OCI-LY3 (cell line): ENCODE data around the gene TMIGD3.

Source experiments
- CTCF ChIP-seq: fragments of 200-600, 300-600 bp; sonication (generic); IDR thresholded peaks from 2 replicates; pipeline ENCODE4 v1.5.1; 2014; ENCODE audit warnings: antibody characterized with exemption, low read length, low read depth
- EZH2phosphoT487 ChIP-seq: fragments of 200-600 bp; shearing (Covaris generic); IDR thresholded peaks from 2 replicates; pipeline ENCODE4 v1.6.1; 2018; ENCODE audit warnings: antibody characterized with exemption, mixed run types, low read depth

- no peak for TF ChIP-seq CTCF
- no peak for TF ChIP-seq EZH2phosphoT487
Observed at GRCh38 chr1:111501645-111502044, 1.8 kb downstream of the TMIGD3 start.
